Prostate gland (tissue), 2 donors: ENCODE data around the gene DLGAP1.

ENCODE experiments used
- CTCF ChIP-seq, 4 experiments: fragments of 200-600 bp in 2 of 4; fragments of 450-650 bp in 2 of 4; sonication (generic) in 2 of 4; IDR thresholded peaks; 1 replicate in 3 of 4; 2 replicates in 1 of 4; pipeline ENCODE4 v1.5.1; 2016 to 2019; ENCODE audit warnings: antibody characterized with exemption in 4 of 4, mild to moderate bottlenecking in 2 of 4, moderate library complexity in 2 of 4
- POLR2A ChIP-seq: fragments of 450-650 bp; IDR thresholded peaks from one replicate; pipeline ENCODE4 v1.6.1; 2016; ENCODE audit warnings: antibody characterized with exemption, mild to moderate bottlenecking

GRCh38 chr18:3480827-3481573 is 974.1 kb downstream of the DLGAP1 start:
- TF ChIP-seq CTCF (IDR thresholded peaks at IDR 0.05) (no peak), POLR2A (no peak)
